DMS114 treated with DMSO at 0.1 percent for 48 hours (cell line): ENCODE measurements around the gene NOP9.
A peak's percentile ranks its signal among the peaks of the same experiment; 100 is the strongest.
"Not testable (repeated sequence)": the region's sequence is repeated elsewhere in the genome, so short reads cannot be mapped to it uniquely, and the experiment has no call there.

ENCODE experiments used
- DNase-seq: peaks from one replicate; lab custom pipeline; 2025; ENCODE audit not compliant: unreplicated experiment; lab: John Stamatoyannopoulos, UW

NOP9 gene

GRCh38 chr14:24323341-24323740, 23.7 kb downstream of the NOP9 start:
- no peak for DNase-seq

GRCh38 chr14:24324024-24324423, 24.4 kb downstream of the NOP9 start:
- DNase-seq, result no peak

DNA sequence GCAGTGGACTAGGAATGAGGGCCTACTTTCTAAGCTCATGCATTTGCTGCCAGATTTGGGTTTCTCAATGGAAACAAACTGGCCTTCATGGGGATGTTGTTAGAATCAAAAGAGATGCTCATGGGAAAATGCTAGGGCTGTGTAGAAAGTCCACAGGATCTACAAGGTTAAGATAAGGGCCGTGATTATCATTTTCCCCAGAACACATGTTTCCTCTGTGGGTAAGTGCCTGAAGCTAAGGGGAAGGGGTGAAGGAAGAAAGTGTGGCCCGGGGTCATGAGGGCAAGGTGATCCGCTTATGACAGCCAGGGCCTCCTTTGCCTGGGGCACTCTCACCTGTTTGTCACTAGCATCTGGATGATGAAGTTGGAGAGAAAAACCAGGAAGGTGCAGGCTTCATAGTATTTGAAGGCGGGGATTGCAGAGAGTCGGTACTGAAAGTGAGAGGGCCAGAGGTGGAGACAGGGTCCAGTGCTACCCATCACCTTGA, 25.4 kb downstream of the NOP9 start:
- no peak for DNase-seq

DNA sequence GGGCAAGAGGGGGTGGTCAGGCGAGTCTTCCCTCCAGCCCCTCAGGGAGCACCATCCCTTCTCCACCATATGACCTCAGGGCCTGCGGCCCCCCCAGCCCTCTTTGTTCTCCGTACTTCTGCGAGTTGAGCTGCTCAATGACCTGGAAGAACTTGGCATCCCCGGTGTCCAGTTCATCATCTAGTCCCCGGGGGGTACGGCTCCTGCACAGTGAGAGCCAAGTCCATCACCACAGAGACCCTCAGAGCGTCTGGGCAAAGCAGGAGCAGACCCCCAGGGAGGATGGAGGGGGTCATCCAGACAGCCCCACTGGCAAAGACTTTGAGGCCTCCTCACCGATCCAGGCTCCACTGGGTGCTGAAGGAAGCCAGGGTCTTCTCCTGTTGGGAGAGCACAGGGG, 26.3 kb downstream of the NOP9 start:
- no peak for DNase-seq

DNA sequence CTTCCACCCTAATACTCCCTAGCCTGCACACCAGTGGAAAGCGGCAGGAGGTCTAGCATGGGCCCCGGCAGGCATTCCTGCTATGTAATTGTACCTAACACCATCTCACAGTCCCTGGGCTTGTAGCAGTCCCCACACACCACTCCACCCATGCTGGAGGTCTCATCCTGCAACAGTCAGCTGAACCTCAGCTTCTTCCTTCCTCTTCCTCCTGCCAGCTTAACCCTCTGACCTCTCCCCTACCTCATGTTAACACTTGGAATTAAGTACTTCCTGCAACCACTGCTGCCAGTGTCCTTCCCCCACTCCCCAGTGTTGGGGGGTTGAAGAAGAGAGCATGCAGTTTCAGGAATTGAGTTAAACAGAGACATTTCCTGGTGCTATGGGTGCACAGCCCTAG, 27.7 kb downstream of the NOP9 start:
- DNase-seq, result no peak

DNA sequence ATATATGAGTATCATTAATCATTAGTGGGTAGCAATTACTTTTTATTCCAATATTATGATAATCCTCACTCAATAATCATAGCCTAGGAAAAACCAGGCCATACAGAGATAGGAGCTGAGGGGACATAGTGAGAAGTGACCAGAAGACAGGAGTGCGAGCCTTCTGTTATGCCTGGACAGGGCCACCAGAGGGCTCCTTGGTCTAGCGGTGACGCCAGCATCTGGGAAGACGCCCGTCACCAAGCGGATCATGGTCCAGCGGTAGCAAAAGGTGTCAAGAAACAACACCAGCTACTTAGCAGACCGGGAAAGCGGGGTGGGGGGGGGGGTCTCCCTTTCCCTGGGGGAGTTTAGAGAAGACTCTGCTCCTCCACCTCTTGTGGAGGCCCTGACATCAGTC, 28.3 kb downstream of the NOP9 start:
- not testable (repeated sequence) for DNase-seq

DNA sequence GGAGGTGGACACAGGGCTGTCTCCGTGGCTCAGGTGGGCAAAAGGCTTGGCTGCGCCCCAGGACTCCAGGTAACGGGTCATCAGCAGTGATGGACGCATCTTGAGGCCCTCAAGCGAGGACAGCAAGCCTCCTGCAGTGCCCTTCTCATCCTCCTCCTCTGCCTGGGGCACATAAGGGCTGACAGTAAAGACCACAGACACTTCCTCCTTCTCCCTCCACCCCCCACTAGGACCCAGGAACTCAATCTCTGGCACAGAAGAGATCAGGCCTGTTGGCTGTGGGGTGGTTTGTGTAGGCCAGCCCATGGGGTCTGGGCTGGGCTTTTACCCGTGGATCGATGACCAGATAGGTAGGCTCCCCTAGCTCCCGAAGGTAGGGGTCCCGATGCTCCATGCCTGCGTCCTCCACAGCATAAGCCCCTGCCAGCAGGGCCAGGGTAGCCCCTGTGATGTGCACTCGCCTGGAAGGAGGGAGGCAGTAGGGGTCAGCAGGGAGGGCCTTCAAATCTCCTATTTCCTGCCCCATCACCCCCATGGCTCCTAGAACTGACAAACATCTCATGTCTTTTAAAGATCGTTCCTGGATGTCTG, 29.5 kb downstream of the NOP9 start:
- DNase-seq, result no peak

- DNase-seq, result no peak
These were observed 30.1 kb downstream of the NOP9 start for GRCh38 chr14:24329736-24330135.

- no peak for DNase-seq
These were observed 31.5 kb downstream of the NOP9 start for GRCh38 chr14:24330973-24331674.

GRCh38 chr14:24331731-24332267, 32.1 kb downstream of the NOP9 start:
- DNase-seq, result no peak

- DNase-seq, result peak; percentile 6
These were observed 32.8 kb downstream of the NOP9 start for GRCh38 chr14:24332268-24332993.

GRCh38 chr14:24334431-24335291, 35.0 kb downstream of the NOP9 start, which contains the start of gene ADCY4:
Gene ADCY4 (minus strand): TSS chr14:24335071. CDS start chr14:24334652, 419 bp downstream.
- DNase-seq, result no peak

GRCh38 chr14:24335461-24336171, 36.0 kb downstream of the NOP9 start:
- no peak for DNase-seq

DNA sequence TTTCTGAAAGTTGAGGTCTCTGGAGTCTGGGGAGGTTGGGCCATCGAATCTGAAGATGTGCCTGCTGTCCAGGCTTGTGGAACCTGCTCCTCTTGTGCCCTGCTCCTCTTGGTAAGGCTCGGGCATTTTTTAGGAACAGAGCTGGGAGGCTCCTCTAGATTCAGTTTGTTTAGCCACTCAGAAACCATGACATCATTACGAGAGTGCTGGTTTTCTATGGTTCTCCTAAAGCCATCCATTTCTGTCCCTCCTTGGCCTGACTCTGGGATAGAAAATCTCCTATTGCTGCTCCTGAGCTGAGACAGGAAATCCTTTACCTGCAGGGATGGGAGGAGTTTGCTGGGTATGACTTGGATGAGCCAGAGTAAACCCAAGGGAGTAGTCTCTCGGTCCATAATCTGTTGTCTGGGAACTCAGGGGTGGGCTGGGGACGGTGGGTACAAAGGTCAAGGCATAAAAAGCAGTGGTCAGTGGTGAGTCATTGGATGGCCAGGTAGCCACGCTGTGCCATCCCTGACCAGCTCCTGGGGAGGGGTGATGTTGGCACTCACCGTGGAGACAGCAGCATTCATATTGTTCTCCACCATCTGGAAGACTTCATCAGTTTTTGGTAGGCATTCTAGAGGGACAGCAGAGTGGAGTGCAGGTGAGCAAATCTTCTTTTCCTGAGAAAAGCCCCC, 37.6 kb downstream of the NOP9 start:
- DNase-seq, result no peak

- no peak for DNase-seq
These were observed 38.1 kb downstream of the NOP9 start for GRCh38 chr14:24337824-24338175.

DNA sequence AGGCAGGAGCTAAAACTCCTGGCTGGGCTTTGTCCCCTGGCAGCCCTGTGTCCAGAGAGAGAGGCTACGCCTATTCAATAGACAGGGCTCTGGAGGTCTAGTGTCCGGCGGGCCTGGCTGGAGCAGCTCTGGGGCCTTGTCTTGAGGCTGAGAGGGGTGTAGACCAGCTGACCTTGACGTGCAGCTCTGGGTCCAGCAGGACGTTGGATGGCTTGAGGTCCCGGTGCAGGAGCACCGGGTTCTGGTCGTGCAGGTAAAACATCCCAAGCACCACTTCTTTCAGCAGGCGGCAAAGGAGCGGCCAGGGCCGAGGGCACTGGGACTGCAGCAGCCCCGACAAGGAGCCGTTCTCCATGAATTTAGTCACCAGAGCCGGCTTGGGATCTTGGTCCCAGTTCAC, 39.2 kb downstream of the NOP9 start:
- no peak for DNase-seq

DNA sequence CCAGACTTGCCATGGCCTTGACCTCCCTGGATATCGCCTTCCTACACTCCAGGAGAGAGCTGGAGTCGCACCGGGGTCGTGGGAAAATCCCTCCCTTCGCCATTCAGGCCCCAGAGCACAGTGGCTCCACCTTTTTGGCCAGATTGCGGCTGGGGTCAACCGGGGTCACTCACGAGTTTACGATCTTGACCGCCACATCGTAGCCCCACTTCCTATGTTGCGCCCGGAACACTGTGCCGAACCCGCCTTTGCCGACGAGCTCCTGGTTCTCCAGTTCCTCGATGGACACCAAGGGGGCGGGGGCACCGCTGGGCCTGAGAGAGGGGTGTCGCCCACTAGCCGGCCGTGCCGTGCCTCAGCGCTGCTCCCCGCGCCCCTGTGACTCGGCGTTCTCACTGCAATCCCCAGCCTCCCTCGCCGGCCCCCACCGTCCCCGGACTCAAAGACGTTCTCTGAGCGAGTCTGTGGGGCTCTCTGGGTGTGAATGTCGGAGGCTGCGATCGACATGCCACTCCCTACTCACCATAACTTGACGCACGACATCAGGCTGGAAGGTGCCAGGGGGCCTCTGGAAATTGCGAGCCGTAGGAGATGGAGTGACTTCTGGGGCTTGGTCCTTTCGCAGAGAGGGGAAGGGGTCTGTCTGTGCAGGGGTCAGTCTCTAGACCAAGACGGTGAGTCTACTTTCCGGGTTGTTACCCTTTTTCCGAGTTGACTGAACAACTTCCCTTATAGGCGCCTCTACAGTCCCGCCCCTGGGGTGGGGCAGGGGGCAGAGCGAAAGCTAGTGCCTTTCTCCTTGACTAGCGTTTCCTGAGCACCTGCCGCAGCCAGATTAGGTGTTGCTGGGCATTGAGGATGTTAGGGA, 39.9 kb downstream of the NOP9 start, which contains the start of gene RIPK3:
Gene RIPK3 (minus strand): TSS at position 708 of the 868 bp plus-strand sequence. CDS start 165 bp downstream, at position 543.
- DNase-seq, result no peak

- no peak for DNase-seq
These were observed 41.0 kb downstream of the NOP9 start for GRCh38 chr14:24340606-24341005.

DNA sequence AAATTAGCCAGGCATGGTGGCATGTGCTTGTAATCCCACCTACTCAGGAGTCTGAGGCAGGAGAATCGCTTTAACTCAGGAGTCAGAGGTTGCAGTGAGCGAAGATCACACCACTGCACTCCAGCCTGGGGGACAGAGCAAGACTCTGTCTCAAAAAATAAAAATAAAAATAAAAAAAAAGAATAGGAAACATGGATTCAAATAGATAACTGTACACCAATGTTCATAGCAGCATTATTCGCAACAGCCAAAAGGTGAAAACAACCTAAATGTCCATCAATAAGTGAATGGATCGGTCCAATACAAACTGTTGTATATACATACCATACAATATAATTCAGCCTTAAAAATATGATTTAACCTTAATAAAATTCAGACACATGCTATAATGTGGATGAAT, 43.2 kb downstream of the NOP9 start:
- no peak for DNase-seq
